ENCODE data around the gene TFDP2.

The TFDP2 gene

DNA sequence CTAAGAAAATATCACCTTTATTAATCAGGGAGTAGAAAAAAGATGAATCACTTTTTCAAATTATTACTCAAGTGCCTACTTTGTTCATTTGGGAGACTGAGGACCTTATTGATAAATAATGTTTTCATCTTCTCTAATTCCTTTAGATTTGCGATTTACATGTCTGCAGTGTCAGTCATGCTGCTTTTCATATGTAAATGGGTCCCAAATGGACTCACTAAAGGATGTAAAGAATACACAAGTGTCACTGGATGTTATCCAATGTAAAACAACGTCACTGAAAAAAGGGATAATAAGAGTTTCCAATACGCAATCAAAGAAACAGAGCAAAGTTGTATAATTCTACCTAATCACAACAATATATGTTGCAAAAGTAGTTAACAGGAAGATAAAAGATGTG lies 84.9 kb downstream of the TFDP2 start:
- TF ChIP-seq, protein P1, sequence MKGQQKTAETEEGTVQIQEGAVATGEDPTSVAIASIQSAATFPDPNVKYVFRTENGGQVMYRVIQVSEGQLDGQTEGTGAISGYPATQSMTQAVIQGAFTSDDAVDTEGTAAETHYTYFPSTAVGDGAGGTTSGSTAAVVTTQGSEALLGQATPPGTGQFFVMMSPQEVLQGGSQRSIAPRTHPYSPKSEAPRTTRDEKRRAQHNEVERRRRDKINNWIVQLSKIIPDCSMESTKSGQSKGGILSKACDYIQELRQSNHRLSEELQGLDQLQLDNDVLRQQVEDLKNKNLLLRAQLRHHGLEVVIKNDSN (IDR thresholded peaks at IDR 0.05): no peak
- TF ChIP-seq ZBTB7A (IDR thresholded peaks at IDR 0.05; ENCODE audit: low read depth) (no peak), EP300 (IDR thresholded peaks at IDR 0.05; ENCODE audit: borderline replicate concordance) (no peak), CEBPB (IDR thresholded peaks at IDR 0.05) (no peak)

DNA sequence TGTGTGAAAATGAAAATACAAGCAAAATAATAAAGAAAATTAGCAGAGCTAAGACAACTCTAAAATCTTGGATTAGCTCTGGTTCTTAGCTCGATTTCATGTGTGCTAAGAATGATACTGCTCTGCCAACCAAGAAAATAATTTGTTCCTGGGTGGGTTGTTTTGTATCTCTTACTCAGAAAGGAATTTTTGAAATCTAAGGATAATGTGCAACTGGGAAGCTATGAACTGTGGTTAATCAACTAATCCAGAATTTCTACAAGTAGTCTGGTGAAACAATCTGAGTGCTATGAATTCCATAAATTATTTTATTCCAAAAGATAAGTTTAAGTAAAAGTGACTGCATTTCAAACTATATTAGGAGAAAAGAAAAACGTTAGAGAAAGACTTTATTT lies 92.0 kb downstream of the TFDP2 start:
- TF ChIP-seq CEBPB (IDR thresholded peaks at IDR 0.05): no peak
- no peak for TF ChIP-seq YY1 (IDR thresholded peaks at IDR 0.05; ENCODE audit: low read depth)
- TF ChIP-seq, protein P1 (IDR thresholded peaks at IDR 0.05): no peak
- TF ChIP-seq CREB1 (IDR thresholded peaks at IDR 0.05; ENCODE audit: low read depth): no peak
- TF ChIP-seq, protein P2, sequence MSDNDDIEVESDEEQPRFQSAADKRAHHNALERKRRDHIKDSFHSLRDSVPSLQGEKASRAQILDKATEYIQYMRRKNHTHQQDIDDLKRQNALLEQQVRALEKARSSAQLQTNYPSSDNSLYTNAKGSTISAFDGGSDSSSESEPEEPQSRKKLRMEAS (IDR thresholded peaks at IDR 0.05): no peak
- no peak for TF ChIP-seq EP300 (IDR thresholded peaks at IDR 0.05; ENCODE audit: borderline replicate concordance)

DNA sequence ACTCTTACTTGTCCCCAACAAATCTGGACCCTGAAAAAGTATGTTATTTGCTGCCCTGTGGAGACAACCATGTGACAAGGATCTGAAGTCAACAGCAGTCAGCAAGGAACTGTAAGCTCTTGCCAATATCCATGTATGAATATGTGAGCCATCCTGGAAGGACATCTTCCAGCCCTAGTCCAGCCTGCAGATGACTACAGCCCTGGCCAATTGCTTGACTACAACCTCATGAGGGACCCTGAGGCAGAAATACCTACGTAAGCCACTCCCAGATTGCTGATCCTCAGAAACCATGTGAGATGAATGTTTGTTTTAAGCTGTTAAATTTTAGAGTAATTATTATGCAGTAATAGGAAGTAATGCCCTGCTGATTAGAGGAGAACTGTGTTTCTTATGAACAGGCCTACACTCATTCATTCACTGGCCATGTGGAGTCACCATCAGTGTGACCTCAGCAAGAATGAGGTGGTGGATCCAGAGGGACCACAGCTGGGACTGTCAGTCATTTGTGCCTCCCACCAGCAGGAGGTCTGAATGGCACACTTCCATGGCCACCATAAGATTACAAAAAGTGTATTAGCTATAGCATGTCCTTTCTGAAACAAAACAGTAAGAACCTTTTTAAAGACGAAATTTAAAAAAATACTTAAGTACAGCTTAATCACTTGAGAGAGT lies 92.6 kb downstream of the TFDP2 start:
- TF ChIP-seq CREB1 (IDR thresholded peaks at IDR 0.05; ENCODE audit: low read depth) (no peak), TEAD4 (IDR thresholded peaks at IDR 0.05) (no peak)
- TF ChIP-seq, protein P3, sequence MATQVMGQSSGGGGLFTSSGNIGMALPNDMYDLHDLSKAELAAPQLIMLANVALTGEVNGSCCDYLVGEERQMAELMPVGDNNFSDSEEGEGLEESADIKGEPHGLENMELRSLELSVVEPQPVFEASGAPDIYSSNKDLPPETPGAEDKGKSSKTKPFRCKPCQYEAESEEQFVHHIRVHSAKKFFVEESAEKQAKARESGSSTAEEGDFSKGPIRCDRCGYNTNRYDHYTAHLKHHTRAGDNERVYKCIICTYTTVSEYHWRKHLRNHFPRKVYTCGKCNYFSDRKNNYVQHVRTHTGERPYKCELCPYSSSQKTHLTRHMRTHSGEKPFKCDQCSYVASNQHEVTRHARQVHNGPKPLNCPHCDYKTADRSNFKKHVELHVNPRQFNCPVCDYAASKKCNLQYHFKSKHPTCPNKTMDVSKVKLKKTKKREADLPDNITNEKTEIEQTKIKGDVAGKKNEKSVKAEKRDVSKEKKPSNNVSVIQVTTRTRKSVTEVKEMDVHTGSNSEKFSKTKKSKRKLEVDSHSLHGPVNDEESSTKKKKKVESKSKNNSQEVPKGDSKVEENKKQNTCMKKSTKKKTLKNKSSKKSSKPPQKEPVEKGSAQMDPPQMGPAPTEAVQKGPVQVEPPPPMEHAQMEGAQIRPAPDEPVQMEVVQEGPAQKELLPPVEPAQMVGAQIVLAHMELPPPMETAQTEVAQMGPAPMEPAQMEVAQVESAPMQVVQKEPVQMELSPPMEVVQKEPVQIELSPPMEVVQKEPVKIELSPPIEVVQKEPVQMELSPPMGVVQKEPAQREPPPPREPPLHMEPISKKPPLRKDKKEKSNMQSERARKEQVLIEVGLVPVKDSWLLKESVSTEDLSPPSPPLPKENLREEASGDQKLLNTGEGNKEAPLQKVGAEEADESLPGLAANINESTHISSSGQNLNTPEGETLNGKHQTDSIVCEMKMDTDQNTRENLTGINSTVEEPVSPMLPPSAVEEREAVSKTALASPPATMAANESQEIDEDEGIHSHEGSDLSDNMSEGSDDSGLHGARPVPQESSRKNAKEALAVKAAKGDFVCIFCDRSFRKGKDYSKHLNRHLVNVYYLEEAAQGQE (IDR thresholded peaks at IDR 0.05; ENCODE audit: low read depth): no peak

DNA sequence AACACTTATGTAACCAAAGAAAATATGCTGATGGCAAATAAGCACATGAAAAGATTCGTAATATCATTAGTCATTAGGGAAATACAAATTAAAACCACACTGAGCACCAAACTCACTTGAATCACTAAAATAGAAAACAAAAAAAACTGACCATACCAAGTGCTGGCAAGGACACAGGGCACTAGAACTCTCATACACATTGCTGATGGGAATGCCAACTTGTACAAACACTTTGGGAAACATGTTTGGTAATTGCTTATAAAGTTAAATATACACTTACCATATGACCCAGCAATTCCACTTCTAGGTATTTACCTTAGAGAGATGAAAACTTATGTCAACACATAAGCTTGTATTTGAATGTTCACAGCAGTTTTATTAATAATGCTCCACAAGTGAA lies 95.5 kb downstream of the TFDP2 start:
- no peak for TF ChIP-seq TEAD4 (IDR thresholded peaks at IDR 0.05)
- TF ChIP-seq EP300 (IDR thresholded peaks at IDR 0.05; ENCODE audit: borderline replicate concordance): no peak
- TF ChIP-seq FOXM1 (IDR thresholded peaks at IDR 0.05; ENCODE audit: borderline replicate concordance, low read depth): no peak
- no peak for TF ChIP-seq EGR1 (IDR thresholded peaks at IDR 0.05)
- TF ChIP-seq CREB1 (IDR thresholded peaks at IDR 0.05; ENCODE audit: low read depth): no peak
- no peak for TF ChIP-seq NFIC (IDR thresholded peaks at IDR 0.05)
- TF ChIP-seq, protein P2 (IDR thresholded peaks at IDR 0.05): no peak
- TF ChIP-seq, protein P3 (IDR thresholded peaks at IDR 0.05; ENCODE audit: low read depth): no peak
- TF ChIP-seq YY1 (IDR thresholded peaks at IDR 0.05; ENCODE audit: low read depth): no peak
- TF ChIP-seq RAD21 (IDR thresholded peaks at IDR 0.05; ENCODE audit: low read depth): no peak

DNA sequence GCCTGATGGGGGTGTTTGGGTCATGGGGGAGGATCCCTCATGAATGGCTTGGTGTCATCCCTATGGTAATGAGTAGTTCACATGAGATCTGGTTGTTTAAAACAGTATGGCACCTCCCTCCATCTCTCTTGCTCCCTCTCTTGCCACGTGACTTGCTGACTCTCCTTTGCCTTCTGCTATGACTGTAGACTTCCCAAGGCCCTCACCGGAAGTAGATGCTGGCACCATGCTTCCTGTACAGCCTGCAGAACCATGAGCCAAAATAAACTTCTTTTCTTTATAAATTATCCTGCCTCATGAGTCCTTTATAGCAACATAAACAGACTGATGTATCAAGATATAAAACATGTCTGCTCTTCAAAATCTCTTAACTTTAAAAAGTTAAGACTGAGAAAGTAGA lies 96.1 kb downstream of the TFDP2 start:
- TF ChIP-seq RAD21 (IDR thresholded peaks at IDR 0.05; ENCODE audit: low read depth) (no peak), TAF1 (IDR thresholded peaks at IDR 0.05; ENCODE audit: low read depth) (no peak), CEBPB (IDR thresholded peaks at IDR 0.05) (no peak), NFIC (IDR thresholded peaks at IDR 0.05) (no peak), YY1 (IDR thresholded peaks at IDR 0.05; ENCODE audit: low read depth) (no peak), CREB1 (IDR thresholded peaks at IDR 0.05; ENCODE audit: low read depth) (no peak), EP300 (IDR thresholded peaks at IDR 0.05; ENCODE audit: borderline replicate concordance) (no peak), TEAD4 (IDR thresholded peaks at IDR 0.05) (no peak), EGR1 (IDR thresholded peaks at IDR 0.05) (no peak), FOXM1 (IDR thresholded peaks at IDR 0.05; ENCODE audit: borderline replicate concordance, low read depth) (no peak), ZBTB7A (IDR thresholded peaks at IDR 0.05; ENCODE audit: low read depth) (no peak), TCF12 (IDR thresholded peaks at IDR 0.05; ENCODE audit: low read depth) (no peak)
- TF ChIP-seq, protein P2 (IDR thresholded peaks at IDR 0.05): no peak
- TF ChIP-seq, protein P1 (IDR thresholded peaks at IDR 0.05): no peak
- TF ChIP-seq, protein P3 (IDR thresholded peaks at IDR 0.05; ENCODE audit: low read depth): no peak
